GM12875 (cell line): ENCODE data around the gene RPL12.

Source experiments
- H3K4me3 ChIP-seq: one replicate; pipeline ENCODE4 v1.5.1; 2011; ENCODE audit warnings: low read depth, low read length, control low read depth
- CTCF ChIP-seq: IDR thresholded peaks from 2 replicates; pipeline ENCODE4 v1.5.1; 2011; ENCODE audit warnings: low read depth, mild to moderate bottlenecking, control low read depth, inconsistent platforms, low read length, moderate library complexity, borderline replicate concordance; ENCODE audit not compliant: insufficient read depth

Gene RPL12

GRCh38 chr9:127449332-127449966 is 1.8 kb downstream of the RPL12 start:
- no peak for TF ChIP-seq CTCF
- H3K4me3 ChIP-seq: peak overlapping the region; percentile 95

- H3K4me3 ChIP-seq: peak overlapping the region; percentile 95
- TF ChIP-seq CTCF: no peak
Measured at GRCh38 chr9:127448112-127448805, 2.9 kb downstream of the RPL12 start.

GRCh38 chr9:127447416-127448111 is 3.6 kb downstream of the RPL12 start:
- no peak overlapping the region for H3K4me3 ChIP-seq
- no peak for TF ChIP-seq CTCF

- H3K4me3 ChIP-seq: no peak overlapping the region
- TF ChIP-seq CTCF: no peak
Measured at GRCh38 chr9:127446713-127447415, 4.3 kb downstream of the RPL12 start.

GRCh38 chr9:127445851-127446712 is 5.1 kb downstream of the RPL12 start:
- no peak overlapping the region for H3K4me3 ChIP-seq
- no peak for TF ChIP-seq CTCF

- no peak overlapping the region for H3K4me3 ChIP-seq
- no peak for TF ChIP-seq CTCF
Measured at GRCh38 chr9:127444921-127445850, 6.0 kb downstream of the RPL12 start.
